HG02623 (cell line): Measurements from ENCODE around the gene TMEM185B.
"Not testable (repeated sequence)": the region's sequence is repeated elsewhere in the genome, so short reads cannot be mapped to it uniquely, and the experiment has no call there.

ENCODE experiments used
- ATAC-seq: cut with Tn5 transposase; IDR thresholded peaks from one replicate; pipeline ENCODE4 v1.9.1; 2021; ENCODE audit warnings: moderate library complexity; ENCODE audit not compliant: unreplicated experiment

Gene TMEM185B

GRCh38 chr2:120208381-120209353 is 14.5 kb downstream of the TMEM185B start:
- no peak for ATAC-seq

DNA sequence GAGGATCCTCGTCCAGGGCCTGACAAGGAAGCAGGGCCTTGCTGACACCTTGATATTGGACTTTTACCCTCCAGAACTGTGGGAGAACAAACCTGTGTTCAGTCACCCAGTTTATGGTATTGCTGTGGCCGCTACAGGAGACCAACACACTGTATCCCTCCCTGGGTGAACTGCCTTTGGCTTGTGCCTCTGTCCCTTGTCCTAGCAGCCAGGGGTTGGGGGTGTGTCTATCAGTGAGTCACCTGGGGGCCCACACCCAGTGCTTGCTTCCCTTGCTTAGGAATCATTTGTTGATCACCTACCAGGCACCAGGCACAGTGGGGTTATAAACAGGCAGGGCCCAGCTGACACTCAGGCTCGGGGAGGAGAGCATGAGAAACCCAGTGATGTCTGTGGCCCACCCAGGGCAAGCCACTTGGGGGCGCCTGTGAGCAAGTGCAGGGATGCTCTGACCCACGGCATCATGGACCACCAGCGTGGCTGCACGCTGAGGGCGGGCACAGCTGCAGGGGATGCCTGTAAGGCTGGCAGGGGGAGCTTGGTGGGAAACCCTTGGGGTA is 17.1 kb downstream of the TMEM185B start:
- no peak for ATAC-seq

GRCh38 chr2:120204945-120205670 is 18.1 kb downstream of the TMEM185B start:
- ATAC-seq: no peak

DNA sequence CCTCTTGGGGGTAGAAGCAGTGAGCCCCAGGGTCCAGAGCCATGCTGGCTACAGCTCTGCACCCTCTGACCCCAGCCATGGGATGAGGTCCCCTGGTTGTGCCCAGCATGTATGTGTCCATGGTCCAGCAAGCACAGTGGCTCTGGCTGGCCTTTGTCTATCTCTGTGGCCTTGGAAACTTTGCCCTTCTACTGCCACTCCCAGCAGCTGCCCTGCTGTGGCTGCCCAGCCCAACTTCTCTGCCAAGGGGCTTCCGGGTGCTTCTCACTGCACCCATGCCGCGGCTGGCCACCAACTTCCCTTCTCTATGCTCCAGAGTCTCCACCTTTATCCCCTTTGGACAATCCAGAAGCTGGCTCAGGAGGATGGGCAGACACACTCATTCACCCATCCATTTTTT is 18.8 kb downstream of the TMEM185B start:
- no peak for ATAC-seq

- no peak for ATAC-seq
Measured at GRCh38 chr2:120204022-120204405, 19.2 kb downstream of the TMEM185B start.

DNA sequence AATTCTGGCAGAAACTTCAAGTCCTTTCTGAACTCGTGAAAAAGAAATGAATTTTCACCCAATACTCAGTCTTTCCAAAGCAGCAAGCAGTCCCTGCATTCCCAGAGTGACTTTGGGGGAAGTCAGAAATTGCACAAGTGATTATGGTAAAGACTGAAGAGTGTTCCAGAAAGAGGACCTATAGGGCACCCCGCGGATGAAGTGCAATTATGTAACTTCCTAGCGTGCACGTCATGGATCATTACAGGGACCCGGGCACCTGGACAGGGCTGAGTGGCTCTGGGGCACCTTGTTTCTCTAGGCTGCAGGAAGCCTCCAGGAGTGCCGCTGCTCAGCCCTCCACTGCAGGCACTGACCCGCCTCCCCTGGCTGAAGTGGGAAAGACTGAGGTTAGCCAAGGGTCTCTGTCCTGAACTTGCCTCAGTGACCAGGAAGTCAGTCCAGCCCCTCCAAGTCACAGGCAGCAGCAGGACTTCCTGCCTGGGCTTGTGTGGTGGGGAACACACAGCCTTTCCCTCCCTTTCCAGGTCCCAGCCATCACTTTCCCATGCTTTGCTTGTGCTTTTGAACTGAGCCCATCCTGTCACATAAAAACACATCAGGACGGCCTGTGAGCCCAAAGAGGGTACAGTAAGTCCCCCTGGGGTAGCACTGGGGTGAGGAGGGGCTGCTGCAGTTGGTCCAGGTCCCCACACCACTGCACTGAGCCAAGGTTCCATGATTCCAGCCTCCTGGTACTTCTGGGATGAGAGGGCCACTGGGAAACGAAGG is 19.8 kb downstream of the TMEM185B start:
- no peak for ATAC-seq

DNA sequence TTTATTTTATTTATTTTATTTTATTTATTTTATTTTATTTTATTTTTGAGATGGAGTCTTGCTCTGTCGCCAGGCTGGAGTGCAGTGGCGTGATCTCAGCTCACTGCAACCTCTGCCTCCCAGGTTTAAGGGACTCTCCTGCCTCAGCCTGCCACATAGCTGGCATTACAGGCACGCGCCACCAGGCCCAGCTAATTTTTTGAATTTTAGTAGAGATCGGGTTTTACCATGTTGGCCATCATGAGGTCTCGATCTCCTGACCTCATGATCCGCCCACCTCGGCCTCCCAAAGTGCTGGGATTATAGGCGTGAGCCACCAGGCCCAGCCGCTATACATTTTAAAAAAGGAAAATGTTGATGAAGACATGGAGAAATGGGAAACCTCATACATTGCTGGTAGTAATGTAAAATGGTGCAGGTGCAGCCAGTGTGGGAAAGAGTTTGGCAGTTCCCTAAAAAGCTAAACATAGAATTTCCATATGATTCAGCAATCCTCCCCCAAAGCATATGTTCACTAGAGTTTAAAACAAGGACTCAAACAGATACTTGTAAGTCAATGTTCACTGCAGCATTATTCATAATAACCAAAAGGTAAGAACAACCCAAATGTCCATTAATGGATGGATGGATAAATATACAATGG is 23.3 kb downstream of the TMEM185B start:
- ATAC-seq: not testable (repeated sequence)

- no peak for ATAC-seq
Measured at GRCh38 chr2:120195553-120195952, 27.6 kb downstream of the TMEM185B start.

DNA sequence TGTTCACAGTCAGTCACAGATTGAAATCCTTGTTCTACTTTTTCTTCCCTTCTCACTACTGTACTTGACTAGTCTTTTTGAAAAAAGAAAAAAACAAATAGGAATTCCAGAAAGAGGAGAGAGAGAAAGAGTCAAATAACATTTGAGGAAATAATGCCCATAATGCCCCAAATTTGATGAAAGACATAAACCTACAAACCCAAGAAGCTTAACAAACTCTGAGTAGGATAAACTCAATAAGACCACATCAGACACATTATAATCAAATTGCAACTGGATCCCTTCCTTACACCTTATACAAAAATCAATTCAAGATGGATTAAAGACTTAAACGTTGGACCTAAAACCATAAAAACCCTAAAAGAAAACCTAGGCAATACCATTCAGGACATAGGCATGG is 30.9 kb downstream of the TMEM185B start:
- no peak for ATAC-seq

DNA sequence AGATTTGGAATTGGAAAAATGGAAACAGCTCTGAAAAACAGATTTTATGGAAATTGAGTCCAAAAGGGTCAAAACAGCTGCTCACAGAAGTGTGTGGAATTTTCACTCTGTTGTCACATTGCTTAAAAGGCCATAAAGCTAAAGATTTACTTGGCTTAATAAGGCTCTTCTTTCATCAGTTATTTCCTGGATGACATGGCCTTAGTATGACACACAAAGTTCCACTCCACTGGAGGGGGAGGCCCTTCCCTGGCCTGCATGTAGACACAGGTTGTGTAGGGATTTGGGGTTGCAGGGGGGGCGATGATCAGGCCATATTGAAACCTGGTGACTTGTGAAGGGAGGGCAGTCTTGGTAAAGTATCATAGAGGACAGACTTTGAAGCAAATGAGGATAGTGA is 34.0 kb downstream of the TMEM185B start:
- ATAC-seq: no peak

GRCh38 chr2:120182019-120182560 is 41.1 kb downstream of the TMEM185B start:
- ATAC-seq: no peak

GRCh38 chr2:120180066-120180465 is 43.1 kb downstream of the TMEM185B start:
- ATAC-seq: no peak

DNA sequence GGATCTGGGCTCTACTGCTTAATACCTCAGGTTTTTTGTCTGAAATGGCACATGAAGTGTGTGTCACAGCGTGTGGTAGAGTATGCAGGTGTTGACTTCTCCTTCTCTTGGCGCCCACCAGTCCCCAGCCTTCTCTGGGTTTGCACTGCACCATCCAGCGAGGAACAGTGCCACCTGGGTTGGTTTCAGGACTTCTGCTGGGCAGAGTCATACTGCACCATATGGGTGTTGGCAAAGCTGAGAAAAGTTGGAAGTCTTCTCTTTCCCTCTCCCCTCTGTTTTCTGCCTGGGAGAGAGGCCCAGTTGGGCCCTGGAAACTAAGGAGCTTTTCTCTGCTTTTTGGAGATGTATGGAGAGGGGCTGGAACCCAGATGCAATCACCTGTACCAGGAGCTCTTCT is 43.8 kb downstream of the TMEM185B start:
- ATAC-seq: no peak

DNA sequence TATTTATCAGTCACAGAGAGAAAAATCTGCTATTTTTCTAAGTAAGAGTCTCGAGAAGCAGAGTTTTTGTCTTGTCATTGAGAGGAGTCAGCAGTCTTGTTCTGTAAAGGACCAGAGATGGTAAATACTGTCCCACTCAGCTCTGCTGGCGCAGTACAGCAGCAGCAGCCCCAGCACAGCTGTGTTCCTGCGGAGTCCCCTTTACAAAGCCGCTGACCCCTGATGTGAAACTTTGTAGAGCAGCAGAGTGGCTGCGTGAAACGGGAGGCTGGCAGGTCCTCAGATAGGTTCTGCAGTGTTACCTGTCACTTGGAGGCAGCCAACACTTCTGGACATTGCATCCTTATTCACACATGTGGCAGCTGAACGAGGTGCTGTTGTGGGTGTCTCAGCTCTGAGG is 45.2 kb downstream of the TMEM185B start:
- no peak for ATAC-seq

- ATAC-seq: peak; percentile 94
Measured at GRCh38 chr2:120177001-120177621, 46.1 kb downstream of the TMEM185B start.

DNA sequence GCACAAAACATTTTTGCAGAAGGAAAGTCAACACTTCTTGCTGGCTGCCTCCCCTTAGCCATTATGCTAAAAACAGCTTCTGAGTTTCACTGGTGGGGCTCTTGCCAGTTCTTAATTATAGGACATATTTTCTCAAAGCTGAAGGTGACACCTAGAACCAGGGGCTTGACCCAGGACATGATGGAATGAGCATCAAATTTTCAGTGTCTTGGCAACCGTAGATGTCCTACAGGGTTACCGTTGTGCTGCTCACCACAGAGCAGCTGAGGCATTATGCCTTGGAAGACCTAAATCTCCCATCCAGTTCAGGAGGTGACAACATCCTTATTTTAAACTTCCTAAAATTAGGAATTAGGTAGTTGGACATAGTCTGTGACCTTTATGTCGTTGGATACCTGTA is 46.7 kb downstream of the TMEM185B start:
- ATAC-seq: no peak

GRCh38 chr2:120174963-120175581 is 48.1 kb downstream of the TMEM185B start:
- ATAC-seq: no peak
